Bronchial epithelial cell (primary cell): ENCODE results near the gene VRK1. TPM values are rescaled to one million over a fixed set of nuclear protein-coding genes. Genes with fewer than 3 reads are reported as not detected.

Source experiments
- DNase-seq: peaks from one replicate; pipeline ENCODE4 v3.0.0-alpha.2; 2010; ENCODE audit warnings: low read depth
- FAIRE-seq: peaks from 2 replicates; lab custom pipeline; 2011; peaks lifted over from hg19 to GRCh38; lab: Jason Lieb, UNC
- H3K27me3 ChIP-seq: 2 replicates; pipeline ENCODE4 v1.5.1; 2011; ENCODE audit warnings: low read length; ENCODE audit not compliant: control insufficient read depth, insufficient read depth
- H3K36me3 ChIP-seq: 2 replicates; pipeline ENCODE4 v1.5.1; 2011; ENCODE audit warnings: low read length; ENCODE audit not compliant: control insufficient read depth, insufficient read depth
- H3K4me3 ChIP-seq: 2 replicates; pipeline ENCODE4 v1.5.1; 2011; ENCODE audit warnings: mild to moderate bottlenecking, low read depth, low read length, control low read depth
- total RNA-seq: library from RNA; depleted of rRNA; stranded (reverse); fragments of >200 nt; gene quantifications from 2 replicates; pipeline ENCODE4 v1.2.1, GENCODE V29; 2014
- TF ChIP-seq, protein P1 (sequence below): IDR thresholded peaks from 2 replicates; pipeline ENCODE4 v1.5.1; 2011; ENCODE audit warnings: mild to moderate bottlenecking, moderate library complexity, low read length, control low read depth, inconsistent platforms; ENCODE audit not compliant: insufficient read depth, severe bottlenecking

The VRK1 gene
- total RNA-seq, 1 donor from 2014 or later, result 12.6 TPM

DNA sequence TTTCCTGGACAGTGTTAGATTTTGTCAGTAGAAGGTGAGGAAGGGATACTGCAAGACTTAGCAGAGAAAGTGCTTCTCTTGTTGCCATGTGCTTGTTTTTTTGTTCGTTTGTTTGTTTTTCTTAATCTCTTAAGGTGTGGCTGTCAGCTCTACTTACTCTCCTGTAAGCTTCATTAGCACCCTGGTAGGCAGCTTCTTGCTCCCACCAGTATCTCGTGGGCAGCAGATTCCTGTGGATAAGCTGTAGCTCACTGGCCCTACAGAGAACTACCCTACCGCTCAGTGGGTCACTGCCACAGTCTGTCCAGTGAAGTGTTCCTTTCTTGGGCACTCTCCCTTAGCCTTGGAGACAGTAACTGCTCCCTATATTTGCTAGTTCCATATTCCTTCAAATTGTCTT is 30.1 kb downstream of the VRK1 start:
- H3K27me3 ChIP-seq, result no peaks in the 10 kb centered on the region
- H3K4me3 ChIP-seq, result no peak overlapping the region
- TF ChIP-seq, protein P1, sequence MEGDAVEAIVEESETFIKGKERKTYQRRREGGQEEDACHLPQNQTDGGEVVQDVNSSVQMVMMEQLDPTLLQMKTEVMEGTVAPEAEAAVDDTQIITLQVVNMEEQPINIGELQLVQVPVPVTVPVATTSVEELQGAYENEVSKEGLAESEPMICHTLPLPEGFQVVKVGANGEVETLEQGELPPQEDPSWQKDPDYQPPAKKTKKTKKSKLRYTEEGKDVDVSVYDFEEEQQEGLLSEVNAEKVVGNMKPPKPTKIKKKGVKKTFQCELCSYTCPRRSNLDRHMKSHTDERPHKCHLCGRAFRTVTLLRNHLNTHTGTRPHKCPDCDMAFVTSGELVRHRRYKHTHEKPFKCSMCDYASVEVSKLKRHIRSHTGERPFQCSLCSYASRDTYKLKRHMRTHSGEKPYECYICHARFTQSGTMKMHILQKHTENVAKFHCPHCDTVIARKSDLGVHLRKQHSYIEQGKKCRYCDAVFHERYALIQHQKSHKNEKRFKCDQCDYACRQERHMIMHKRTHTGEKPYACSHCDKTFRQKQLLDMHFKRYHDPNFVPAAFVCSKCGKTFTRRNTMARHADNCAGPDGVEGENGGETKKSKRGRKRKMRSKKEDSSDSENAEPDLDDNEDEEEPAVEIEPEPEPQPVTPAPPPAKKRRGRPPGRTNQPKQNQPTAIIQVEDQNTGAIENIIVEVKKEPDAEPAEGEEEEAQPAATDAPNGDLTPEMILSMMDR, result no peak
- no peaks in the 10 kb centered on the region for H3K36me3 ChIP-seq
- DNase-seq (no peak), FAIRE-seq (no peak)

- TF ChIP-seq, protein P1, result no peak
- Histone ChIP-seq H3K4me3 (no peak overlapping the region), H3K36me3 (no peaks in the 10 kb centered on the region), H3K27me3 (no peaks in the 10 kb centered on the region)
- FAIRE-seq (no peak), DNase-seq (no peak)
Observed at GRCh38 chr14:96829791-96830190, 32.6 kb downstream of the VRK1 start.

- no peak for FAIRE-seq
- TF ChIP-seq, protein P1, result no peak
- DNase-seq, result no peak
- H3K27me3 ChIP-seq, result no peaks in the 10 kb centered on the region
- H3K4me3 ChIP-seq, result no peak overlapping the region
- no peaks in the 10 kb centered on the region for H3K36me3 ChIP-seq
Observed at GRCh38 chr14:96830946-96831345, 33.8 kb downstream of the VRK1 start.

DNA sequence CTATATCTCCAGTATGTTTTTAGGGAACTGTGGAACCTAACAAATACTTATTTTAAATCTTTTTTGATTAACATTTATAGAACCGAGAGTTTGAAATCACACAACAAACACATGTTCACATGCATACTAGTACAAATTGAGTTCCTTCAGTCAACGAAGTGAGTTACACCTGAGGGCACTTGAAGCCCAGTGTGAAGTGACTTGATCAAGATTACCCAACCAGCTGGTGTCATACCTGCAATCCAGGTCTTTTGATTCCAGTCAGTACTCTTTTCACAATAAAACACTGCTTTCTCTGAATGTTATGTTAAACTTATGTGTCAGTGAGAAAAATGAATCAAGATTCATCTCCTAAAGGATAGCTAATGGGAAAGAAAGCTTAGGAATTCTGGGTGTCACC is 35.2 kb downstream of the VRK1 start:
- Histone ChIP-seq H3K27me3 (no peaks in the 10 kb centered on the region), H3K36me3 (no peaks in the 10 kb centered on the region), H3K4me3 (no peak overlapping the region)
- TF ChIP-seq, protein P1, result no peak
- FAIRE-seq (no peak), DNase-seq (peak; percentile 32)

DNA sequence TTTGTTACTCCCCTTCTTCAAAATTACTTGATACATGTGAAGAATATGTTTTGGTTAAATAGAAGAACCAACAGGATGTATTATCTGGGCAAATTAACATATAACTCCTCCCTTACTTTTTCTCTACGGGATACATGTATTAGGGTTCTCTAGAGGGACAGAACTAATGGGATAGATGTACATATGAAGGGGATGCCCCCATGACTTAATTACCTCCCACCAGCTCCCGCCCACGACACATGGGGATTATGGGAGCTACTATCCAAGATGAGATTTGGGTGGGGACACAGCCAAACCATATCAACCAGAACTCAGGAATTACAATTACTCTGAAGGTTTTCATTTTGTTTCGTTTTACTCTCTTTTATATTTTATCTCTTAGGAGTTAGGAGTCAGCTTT is 41.3 kb downstream of the VRK1 start:
- TF ChIP-seq, protein P1, result no peak
- FAIRE-seq, result no peak
- no peak overlapping the region for H3K4me3 ChIP-seq
- no peaks in the 10 kb centered on the region for H3K36me3 ChIP-seq
- no peak for DNase-seq
- H3K27me3 ChIP-seq, result no peaks in the 10 kb centered on the region

- TF ChIP-seq, protein P1, result no peak
- no peaks in the 10 kb centered on the region for H3K36me3 ChIP-seq
- H3K4me3 ChIP-seq, result no peak overlapping the region
- DNase-seq, result no peak
- H3K27me3 ChIP-seq, result no peaks in the 10 kb centered on the region
- FAIRE-seq, result no peak
Observed at GRCh38 chr14:96839251-96839650, 42.1 kb downstream of the VRK1 start.
